GM12878 (cell line): Measurements from ENCODE around the gene SINHCAF. TPM values are rescaled to one million over a fixed set of nuclear protein-coding genes. Genes with fewer than 3 reads are reported as not detected.

Experiments
- ATAC-seq: fragments of 200-7000 bp; cut with Tn5 transposase; 3 replicates; pipeline ENCODE4 v1.9.1; 2020; ENCODE audit warnings: mild to moderate bottlenecking, moderate library complexity
- BruUV-seq: library from RNA; stranded (reverse); fragments of 400-500 nt; replicated peaks from 2 replicates; lab custom pipeline; 2021; lab: Mats Ljungman, UMichigan
- CTCF ChIA-PET: fragments of 300-600 bp; sonication (Branson Sonifier 250); formaldehyde crosslinking; extraction: SDS; loops from one replicate; lab custom pipeline; 2021; ENCODE audit warnings: inconsistent platforms; lab: Yijun Ruan, JAX
- POLR2A ChIA-PET: fragments of 350-600 bp; formaldehyde crosslinking; extraction: SDS; loops from one replicate; lab custom pipeline; 2021; ENCODE audit warnings: inconsistent platforms; lab: Charles Lee
- RAD21 ChIA-PET: fragments of 300-600 bp; sonication (Branson Sonifier 250); formaldehyde crosslinking; loops from one replicate; lab custom pipeline; 2023; ENCODE audit warnings: antibody characterized with exemption; ENCODE audit not compliant: unreplicated experiment; lab: Charles Lee
- SMC1A ChIA-PET: fragments of 300-600 bp; sonication (Branson Sonifier 250); formaldehyde crosslinking; loops from one replicate; lab custom pipeline; 2023; ENCODE audit not compliant: unreplicated experiment, uncharacterized antibody; lab: Charles Lee
- DNase-seq: peaks from one replicate; pipeline ENCODE4 v3.0.0-alpha.2; 2011; ENCODE audit warnings: low read depth, low spot score
- FAIRE-seq: peaks from 3 replicates; lab custom pipeline; 2011; peaks lifted over from hg19 to GRCh38; lab: Jason Lieb, UNC
- H2AFZ ChIP-seq: 2 replicates; pipeline ENCODE4 v1.6.0; 2011; ENCODE audit warnings: low read depth, low read length, control low read depth; ENCODE audit not compliant: control insufficient read depth
- H3K27ac ChIP-seq: 2 replicates; pipeline ENCODE4 v1.5.1; 2011; ENCODE audit warnings: control low read depth; ENCODE audit not compliant: control insufficient read depth, insufficient read depth
- H3K27me3 ChIP-seq, 2 experiments: replicated peaks in 1 of 2; 2 replicates each; pipeline versions ENCODE4 v1.6.0 to v1.6.1; 2011; ENCODE audit warnings: low read length in 1 of 2; ENCODE audit not compliant: control insufficient read depth in 2 of 2, insufficient read depth in 2 of 2
- H3K36me3 ChIP-seq, 2 experiments: 2 replicates each; pipeline ENCODE4 v1.5.1; 2011; ENCODE audit warnings: low read length in 1 of 2; ENCODE audit not compliant: control insufficient read depth in 2 of 2, insufficient read depth in 2 of 2
- H3K4me1 ChIP-seq: 2 replicates; pipeline ENCODE4 v1.6.1; 2011; ENCODE audit warnings: mild to moderate bottlenecking, low read length, moderate library complexity, mixed read lengths; ENCODE audit not compliant: control insufficient read depth, insufficient read depth
- H3K4me2 ChIP-seq: 2 replicates; pipeline ENCODE4 v1.6.0; 2011; ENCODE audit warnings: control low read depth; ENCODE audit not compliant: control insufficient read depth, insufficient read depth
- H3K4me3 ChIP-seq: fragments of 200-600 bp; sonication (generic); 2 replicates; pipeline ENCODE4 v1.5.1; 2016
- H3K79me2 ChIP-seq: 2 replicates; pipeline ENCODE4 v1.6.0; 2011; ENCODE audit warnings: low read length; ENCODE audit not compliant: control insufficient read depth, insufficient read depth
- H3K9ac ChIP-seq: 2 replicates; pipeline ENCODE4 v1.8.0; 2011; ENCODE audit warnings: low read length, control low read depth, mixed read lengths; ENCODE audit not compliant: control insufficient read depth, insufficient read depth
- H3K9me3 ChIP-seq: replicated peaks from 3 replicates; pipeline ENCODE4 v1.5.1; 2011; ENCODE audit warnings: mild to moderate bottlenecking, low read length; ENCODE audit not compliant: control insufficient read depth, insufficient read depth
- H4K20me1 ChIP-seq: 2 replicates; pipeline ENCODE4 v1.6.0; 2011; ENCODE audit not compliant: control insufficient read depth, insufficient read depth
- CEBPZ ChIP-seq: fragments of 150-350 bp; IDR thresholded peaks from 2 replicates; pipeline ENCODE4 v1.6.1; 2016; ENCODE audit warnings: low read depth, low read length
- CREB1 ChIP-seq: IDR thresholded peaks from 2 replicates; pipeline ENCODE4 v1.6.1; 2012; ENCODE audit warnings: low read depth, mild to moderate bottlenecking, inconsistent platforms
- HCFC1 ChIP-seq: fragments of 150-350 bp; IDR thresholded peaks from 2 replicates; pipeline ENCODE4 v1.6.1; 2014; ENCODE audit warnings: low read length
- HSF1 ChIP-seq: fragments of 150-350 bp; IDR thresholded peaks from 2 replicates; pipeline ENCODE4 v1.6.1; 2014; ENCODE audit warnings: mild to moderate bottlenecking, low read depth, low read length
- NRF1 ChIP-seq: conservative IDR thresholded peaks from 2 replicates; pipeline ENCODE4 v1.6.1; 2011; ENCODE audit warnings: mild to moderate bottlenecking, low read depth, low read length, improper control_type of control experiment
- SIN3A ChIP-seq: IDR thresholded peaks from 2 replicates; pipeline ENCODE4 v1.6.1; 2012; ENCODE audit warnings: low read depth, low read length, improper control_type of control experiment
- ZBTB40 ChIP-seq: fragments of 450-650 bp; IDR thresholded peaks from 2 replicates; pipeline ENCODE4 v1.6.1; 2016; ENCODE audit warnings: mild to moderate bottlenecking, moderate library complexity, borderline replicate concordance
- WGBS: methylation state at CpG from one replicate; pipeline ENCODE4 v1.1.6; 2016; ENCODE audit warnings: low lambda C conversion rate; ENCODE audit not compliant: insufficient replicate concordance, insufficient coverage; ENCODE audit errors: missing lambda C conversion rate; 5-methylcytosine and 5-hydroxymethylcytosine counted together
- in situ Hi-C: fragments of 300-500 bp; cut with MboI; formaldehyde crosslinking; loops from 9 replicates; pipeline ENCODE4 v1.14.3; 2018; ENCODE audit warnings: mixed read lengths
- intact Hi-C: fragments of 100-400 bp; cut with micrococcal nuclease; formaldehyde crosslinking; loops from one replicate; pipeline ENCODE4 v1.14.2; 2022; ENCODE audit not compliant: unreplicated experiment
- polyA plus RNA-seq, 11 experiments: library from polyadenylated mRNA; depleted of rRNA in 4 of 11; unstranded in 6 of 11; stranded (reverse) in 5 of 11; fragments of >200 nt; fragmentation: Nextera tagmentation in 4 of 11; fragmentation: Illumina TruSeq in 1 of 11; extraction: Ambion mirVana in 4 of 11; extraction: Trizol in 1 of 11; gene quantifications; 1 replicate in 1 of 11; 2 replicates in 10 of 11; pipeline versions ENCODE4 v1.2.1 to v1.2.3, GENCODE V29; 2011 to 2016; ENCODE audit warnings: inconsistent platforms in 2 of 11, missing spikeins in 2 of 11, low read depth in 1 of 11
- total RNA-seq, 4 experiments: library from RNA; depleted of rRNA in 3 of 4; stranded (reverse); fragments of >200 nt in 3 of 4; fragmentation: Illumina TruSeq in 1 of 4; extraction: Trizol in 1 of 4; gene quantifications; 2 replicates each; pipeline versions ENCODE4 v1.2.1 to v1.2.3, GENCODE V29; 2013 to 2021

Gene SINHCAF
- total and polyA plus RNA-seq, 10 of the 15 experiments (the other 5 are each of a cell fraction or from before 2014, with no cell fraction given): 60.4 to 156 (median 90.3) TPM

GRCh38 chr12:31322801-31323207 lies 3.1 kb downstream of the SINHCAF start (continued):
- TF ChIP-seq SIN3A: no peak
- no peak for TF ChIP-seq ZBTB40
- no peak for TF ChIP-seq CREB1
- TF ChIP-seq NRF1: no peak
- no peak for TF ChIP-seq HCFC1

GRCh38 chr12:31321897-31322228 lies 4.1 kb downstream of the SINHCAF start:
- TF ChIP-seq HSF1 (0 out of 2 replicates have a peak, but pooled peaks have one; percentile 54), CEBPZ (no peak)
- Histone ChIP-seq H3K9me3 (no peaks in the 10 kb centered on the region), H3K9ac (peak overlapping the region; percentile 89), H3K27ac (peak overlapping the region; percentile 95), H3K4me3 (peak overlapping the region; percentile 92), H3K4me1 (peaks cover 11% of the 10 kb centered on the region; the same call in 1 of the 2 replicates), H3K79me2 (peaks cover 92% of the 10 kb centered on the region), H3K36me3 (no peaks in the 10 kb centered on the region), H3K4me2 (peak overlapping the region; percentile 85), H4K20me1 (no peaks in the 10 kb centered on the region), H3K27me3 (no peaks in the 10 kb centered on the region), H2AFZ (no peak overlapping the region)
- ChIA-PET POLR2A (interaction anchor here (0.9 to 4.1 kb wide), 2 partner anchors 23 to 406 kb away, joined by 3 to 42 read pairs; no protein-coding TSS in a partner anchor), RAD21 (interaction anchor here (1.1 to 2.7 kb wide), 4 partner anchors 22 to 336 kb away, joined by 3 to 24 read pairs (median 6); no protein-coding TSS in a partner anchor), CTCF (interaction anchor here (0.5 to 5.0 kb wide), 3 partner anchors 24 to 626 kb away, joined by 3 to 26 read pairs (median 11); partner anchors contain the start of gene IPO8), SMC1A (interaction anchor here (0.6 to 6.2 kb wide), 4 partner anchors 23 to 1711 kb away, joined by 3 to 78 read pairs (median 12); no protein-coding TSS in a partner anchor)
- BruUV-seq: no TSS peak
- in situ Hi-C loops: no loop called here
- DNase-seq: no peak
- WGBS: 0% methylated on average over 1 of the region's 1 CpG
- no peak for FAIRE-seq
- no peak for ATAC-seq
- intact Hi-C loops: loop anchor here (2.0 to 5.0 kb wide), 2 partner anchors 23 to 315 kb away; no protein-coding TSS in a partner anchor
